HUES48 (cell line): Measurements from ENCODE around the gene TSPAN9.

Experiments used
- H3K27ac ChIP-seq: one replicate; pipeline ENCODE4 v1.7.0; 2013; ENCODE audit warnings: low read depth, low read length, inconsistent platforms
- H3K27me3 ChIP-seq: 2 replicates; pipeline ENCODE4 v1.6.1; 2013; ENCODE audit warnings: mild to moderate bottlenecking, low read length; ENCODE audit not compliant: control insufficient read depth, insufficient read depth
- H3K36me3 ChIP-seq: 2 replicates; pipeline ENCODE4 v1.6.1; 2013; ENCODE audit warnings: low read length; ENCODE audit not compliant: control insufficient read depth, insufficient read depth
- H3K4me1 ChIP-seq: 2 replicates; pipeline ENCODE4 v1.6.1; 2013; ENCODE audit warnings: mild to moderate bottlenecking, low read length; ENCODE audit not compliant: control insufficient read depth, insufficient read depth
- H3K4me3 ChIP-seq: 2 replicates; pipeline ENCODE4 v1.5.1; 2013; ENCODE audit warnings: mild to moderate bottlenecking, low read depth, low read length
- H3K9ac ChIP-seq: 2 replicates; pipeline ENCODE4 v1.6.1; 2013; ENCODE audit warnings: mild to moderate bottlenecking, low read depth, low read length, moderate library complexity
- H3K9me3 ChIP-seq: 2 replicates; pipeline ENCODE4 v1.6.1; 2013; ENCODE audit warnings: low read length; ENCODE audit not compliant: control insufficient read depth, insufficient read depth

Gene TSPAN9

DNA sequence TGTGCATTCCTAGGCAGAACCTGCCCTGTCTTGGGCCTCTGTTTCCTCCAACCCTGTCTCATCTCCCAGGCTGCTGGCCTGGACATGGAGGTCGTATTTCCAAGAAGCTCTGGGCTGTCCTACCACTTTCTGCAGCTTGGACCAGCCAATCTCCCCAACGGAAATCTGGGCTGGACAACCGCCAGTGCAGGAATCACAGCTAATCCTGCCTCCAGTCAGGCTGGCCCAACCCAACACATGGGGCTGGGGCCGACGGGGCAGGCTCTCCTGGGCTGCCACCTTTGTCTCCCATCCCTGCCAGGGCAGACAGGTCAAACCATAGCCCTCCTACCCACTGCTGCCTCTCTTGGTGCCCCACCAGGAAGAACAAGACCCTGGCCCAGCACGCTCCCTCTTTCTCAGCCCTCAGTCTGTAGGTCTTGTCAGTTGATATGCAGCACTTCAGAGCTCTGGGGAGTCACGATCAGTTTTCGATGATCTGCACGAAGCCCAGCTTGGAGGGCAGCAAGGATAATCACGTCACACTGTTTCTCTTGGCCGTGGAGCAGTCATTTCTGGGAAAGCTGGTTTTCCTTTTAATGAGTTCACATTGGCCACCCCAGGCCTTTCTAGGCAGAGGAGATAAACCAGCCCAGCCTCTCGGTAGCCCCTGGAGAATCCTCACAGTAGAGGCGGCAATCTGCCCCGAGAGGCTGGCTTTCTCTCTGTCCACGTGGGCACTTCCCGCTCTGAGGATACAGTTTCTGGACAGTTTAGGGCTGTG lies 218.6 kb downstream of the TSPAN9 start:
- peaks cover 5% of the 10 kb centered on the region; the same call in 1 of the 2 replicates for H3K4me1 ChIP-seq
- no peaks in the 10 kb centered on the region for H3K36me3 ChIP-seq
- no peaks in the 10 kb centered on the region for H3K9me3 ChIP-seq
- H3K4me3 ChIP-seq = no peak overlapping the region
- no peak overlapping the region for H3K9ac ChIP-seq
- H3K27ac ChIP-seq = no peak overlapping the region
- no peaks in the 10 kb centered on the region for H3K27me3 ChIP-seq

DNA sequence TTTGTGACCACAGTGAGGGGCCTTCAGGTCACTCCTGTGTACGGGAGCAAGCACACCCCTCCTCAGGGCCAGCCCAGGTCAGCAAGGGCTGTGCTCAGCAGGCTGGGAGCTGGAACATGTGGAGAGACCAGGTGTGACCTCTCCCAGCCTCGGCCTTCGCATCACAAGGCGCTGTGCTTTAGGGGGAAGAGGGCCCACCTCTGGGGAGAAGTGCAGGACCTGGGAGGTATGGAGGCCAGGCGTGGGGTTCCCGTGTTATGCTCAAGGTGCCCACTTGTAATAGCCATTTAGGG lies 219.2 kb downstream of the TSPAN9 start:
- Histone ChIP-seq H3K36me3 (no peaks in the 10 kb centered on the region), H3K9me3 (no peaks in the 10 kb centered on the region), H3K4me1 (peaks cover 5% of the 10 kb centered on the region; the same call in 1 of the 2 replicates), H3K27ac (no peak overlapping the region), H3K4me3 (no peak overlapping the region), H3K27me3 (no peaks in the 10 kb centered on the region), H3K9ac (no peak overlapping the region)

- Histone ChIP-seq H3K4me3 (no peak overlapping the region), H3K9ac (no peak overlapping the region), H3K27ac (no peak overlapping the region), H3K9me3 (no peaks in the 10 kb centered on the region), H3K4me1 (peaks cover 5% of the 10 kb centered on the region; the same call in 1 of the 2 replicates), H3K36me3 (no peaks in the 10 kb centered on the region), H3K27me3 (no peaks in the 10 kb centered on the region)
These were observed 221.4 kb downstream of the TSPAN9 start for GRCh38 chr12:3298603-3299002.

GRCh38 chr12:3299929-3300832 lies 223.0 kb downstream of the TSPAN9 start:
- Histone ChIP-seq H3K4me3 (peak overlapping the region; percentile 17; the same call in 1 of the 2 replicates), H3K9ac (no peak overlapping the region)

DNA sequence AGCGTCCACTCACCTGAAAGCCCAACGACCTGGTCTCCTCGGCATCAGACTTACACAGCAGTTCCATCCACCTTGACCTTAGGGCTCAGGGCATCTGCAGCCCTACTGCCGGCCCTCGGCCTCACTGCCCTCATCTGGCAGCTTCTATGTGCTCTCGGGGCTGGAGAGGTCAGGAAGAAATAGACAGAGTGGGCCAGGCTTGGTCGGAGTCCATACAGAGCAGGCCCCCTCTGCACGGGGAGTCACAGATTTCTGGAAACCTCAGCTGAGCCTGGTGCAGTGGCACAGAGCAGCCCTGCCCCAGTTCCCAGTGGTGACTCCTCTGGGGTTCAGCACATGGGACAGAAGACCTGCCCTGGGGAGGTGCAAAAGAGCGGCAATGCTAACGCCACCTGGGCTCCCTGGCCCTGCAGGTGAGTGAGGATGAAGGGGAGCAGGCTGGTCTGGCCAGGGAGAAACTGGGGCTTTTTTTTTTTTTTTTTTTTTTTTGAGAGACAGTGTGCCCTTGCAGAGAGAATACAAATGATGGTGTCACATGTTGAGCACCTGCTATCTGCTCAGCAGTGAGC lies 223.7 kb downstream of the TSPAN9 start:
- no peak overlapping the region for H3K4me3 ChIP-seq
- no peaks in the 10 kb centered on the region for H3K27me3 ChIP-seq
- H3K27ac ChIP-seq = no peak overlapping the region
- no peaks in the 10 kb centered on the region for H3K36me3 ChIP-seq
- H3K9ac ChIP-seq = no peak overlapping the region
- H3K9me3 ChIP-seq = no peaks in the 10 kb centered on the region
- H3K4me1 ChIP-seq = peaks cover 5% of the 10 kb centered on the region; the same call in 1 of the 2 replicates

More at GRCh38 chr12:3299929-3300832, 223.0 kb downstream of the TSPAN9 start:
- no peaks in the 10 kb centered on the region for H3K36me3 ChIP-seq
- H3K27me3 ChIP-seq = no peaks in the 10 kb centered on the region
- no peaks in the 10 kb centered on the region for H3K9me3 ChIP-seq
- H3K27ac ChIP-seq = no peak overlapping the region
- peaks cover 5% of the 10 kb centered on the region; the same call in 1 of the 2 replicates for H3K4me1 ChIP-seq

- Histone ChIP-seq H3K36me3 (no peaks in the 10 kb centered on the region), H3K4me3 (no peak overlapping the region), H3K27me3 (no peaks in the 10 kb centered on the region), H3K4me1 (peaks cover 5% of the 10 kb centered on the region; the same call in 1 of the 2 replicates), H3K27ac (no peak overlapping the region), H3K9ac (no peak overlapping the region), H3K9me3 (no peaks in the 10 kb centered on the region)
These were observed 225.3 kb downstream of the TSPAN9 start for GRCh38 chr12:3302401-3303041.

- no peak overlapping the region for H3K27ac ChIP-seq
- H3K4me3 ChIP-seq = no peak overlapping the region
- peaks cover 5% of the 10 kb centered on the region; the same call in 1 of the 2 replicates for H3K4me1 ChIP-seq
- no peaks in the 10 kb centered on the region for H3K27me3 ChIP-seq
- H3K9me3 ChIP-seq = no peaks in the 10 kb centered on the region
- no peak overlapping the region for H3K9ac ChIP-seq
- H3K36me3 ChIP-seq = no peaks in the 10 kb centered on the region
These were observed 226.4 kb downstream of the TSPAN9 start for GRCh38 chr12:3303410-3304136.

DNA sequence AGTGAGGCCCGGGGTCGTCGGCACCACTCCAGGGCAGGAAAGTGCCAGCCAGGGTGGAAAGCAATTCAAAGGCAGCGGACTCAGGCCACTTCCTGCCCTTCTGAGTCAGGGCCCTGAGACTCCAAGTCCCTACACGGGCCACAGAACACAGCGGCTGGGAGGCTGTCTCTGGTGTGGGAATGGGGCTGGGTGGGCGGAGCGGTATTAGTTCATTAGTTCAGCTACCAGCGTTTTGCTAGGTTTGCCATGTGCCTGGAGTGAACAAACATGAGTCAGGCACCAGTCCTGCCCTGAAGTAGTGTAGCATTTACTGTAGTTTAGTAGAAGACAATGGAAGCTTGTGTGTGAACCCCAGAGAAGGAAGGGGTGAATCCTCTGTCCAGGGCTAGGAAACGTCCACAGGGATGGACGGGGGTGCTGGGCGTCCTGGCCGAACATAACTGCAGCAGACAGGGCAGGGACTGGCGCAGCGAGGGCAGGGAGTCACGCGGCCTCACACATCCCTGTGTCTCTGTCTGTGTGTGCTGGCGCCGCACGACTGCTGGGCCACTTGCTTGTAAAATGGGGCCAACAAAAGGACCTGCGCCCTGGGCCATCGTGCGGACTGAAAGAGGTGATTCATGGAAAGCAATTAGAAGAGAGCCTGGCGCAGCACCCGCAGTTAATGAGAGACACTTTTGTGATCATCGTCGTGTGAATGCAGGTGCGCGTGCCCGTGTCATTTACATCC lies 227.4 kb downstream of the TSPAN9 start:
- no peaks in the 10 kb centered on the region for H3K27me3 ChIP-seq
- H3K36me3 ChIP-seq = no peaks in the 10 kb centered on the region
- no peak overlapping the region for H3K27ac ChIP-seq
- no peak overlapping the region for H3K9ac ChIP-seq
- H3K4me3 ChIP-seq = no peak overlapping the region
- H3K4me1 ChIP-seq = peaks cover 5% of the 10 kb centered on the region; the same call in 1 of the 2 replicates
- no peaks in the 10 kb centered on the region for H3K9me3 ChIP-seq

- Histone ChIP-seq H3K36me3 (no peaks in the 10 kb centered on the region), H3K4me3 (no peak overlapping the region), H3K9ac (no peak overlapping the region), H3K9me3 (no peaks in the 10 kb centered on the region), H3K27ac (no peak overlapping the region), H3K4me1 (no peaks in the 10 kb centered on the region), H3K27me3 (no peaks in the 10 kb centered on the region)
These were observed 228.3 kb downstream of the TSPAN9 start for GRCh38 chr12:3305464-3305863.
